K562 (cell line): ENCODE results near the gene TBX1. TPM values are rescaled to one million over a fixed set of nuclear protein-coding genes. Genes with fewer than 3 reads are reported as not detected.
A peak's percentile ranks its signal among the peaks of the same experiment; 100 is the strongest.

Experiments
- ATAC-seq: fragments of 200-7000 bp; cut with Tn5 transposase; 3 replicates; pipeline ENCODE4 v1.9.1; 2020; ENCODE audit warnings: moderate library complexity
- BruUV-seq: library from RNA; stranded (reverse); fragments of 400-500 nt; replicated peaks from 2 replicates; lab custom pipeline; 2021; lab: Mats Ljungman, UMichigan
- CTCF ChIA-PET: fragments of 300-600 bp; formaldehyde crosslinking; extraction: SDS; loops from one replicate; lab custom pipeline; 2021; ENCODE audit warnings: low intra/inter-chr PET ratio; lab: Yijun Ruan, JAX
- POLR2A ChIA-PET: fragments of 300-600, 350-650 bp; sonication (Branson Sonifier 250); formaldehyde crosslinking; extraction: SDS; loops from one replicate; lab custom pipeline; 2021; ENCODE audit warnings: antibody characterized with exemption, inconsistent platforms; lab: Yijun Ruan, JAX
- DNase-seq, 4 experiments: peaks; one replicate each; pipeline versions ENCODE4 v3.0.0 to v3.0.0-alpha.2; 2011 to 2018; ENCODE audit warnings: low spot score in 3 of 4, mixed read lengths in 3 of 4; ENCODE audit errors: extremely low read depth in 1 of 4
- FAIRE-seq: peaks from 2 replicates; lab custom pipeline; 2011; peaks lifted over from hg19 to GRCh38; lab: Jason Lieb, UNC
- H2AFZ ChIP-seq: 2 replicates; pipeline ENCODE4 v1.6.0; 2011; ENCODE audit warnings: low read depth, low read length, control low read depth, inconsistent platforms
- H3K27ac ChIP-seq: fragments of 200-600 bp; 3 replicates; pipeline ENCODE4 v1.8.0; 2011; ENCODE audit warnings: low read depth, mild to moderate bottlenecking, control low read depth, inconsistent platforms, low read length, moderate library complexity, mixed read lengths; ENCODE audit errors: extremely low read depth
- H3K27me3 ChIP-seq, 2 experiments: fragments of 300-600 bp in 1 of 2; 2 replicates in 1 of 2; 3 replicates in 1 of 2; pipeline versions ENCODE4 v1.6.0 to v1.8.0; 2011; ENCODE audit warnings: inconsistent platforms in 2 of 2, low read length in 2 of 2, mild to moderate bottlenecking in 1 of 2, mixed read lengths in 1 of 2, moderate library complexity in 1 of 2; ENCODE audit not compliant: control insufficient read depth in 2 of 2, insufficient read depth in 2 of 2
- H3K36me3 ChIP-seq: fragments of 300-600 bp; 3 replicates; pipeline ENCODE4 v1.8.0; 2011; ENCODE audit warnings: mild to moderate bottlenecking, low read length, inconsistent platforms; ENCODE audit not compliant: control insufficient read depth, insufficient read depth
- H3K4me1 ChIP-seq, 2 experiments: fragments of 200-600 bp in 1 of 2; replicated peaks in 1 of 2; 2 replicates in 1 of 2; 3 replicates in 1 of 2; pipeline versions ENCODE4 v1.5.1 to v1.8.0; 2011; ENCODE audit warnings: inconsistent platforms in 2 of 2, low read length in 2 of 2, mild to moderate bottlenecking in 1 of 2, mixed read lengths in 1 of 2, moderate library complexity in 1 of 2; ENCODE audit not compliant: control insufficient read depth in 2 of 2, insufficient read depth in 2 of 2
- H3K4me2 ChIP-seq: 2 replicates; pipeline ENCODE4 v1.6.1; 2011; ENCODE audit warnings: low read length, control low read depth, inconsistent platforms, mixed read lengths; ENCODE audit not compliant: insufficient read depth
- H3K4me3 ChIP-seq: fragments of 200-600 bp; sonication (generic), shearing (Covaris generic); 2 replicates; pipeline ENCODE4 v1.5.1; 2016; ENCODE audit warnings: control low read depth, inconsistent platforms
- H3K79me2 ChIP-seq: fragments of 200-600 bp; 3 replicates; pipeline ENCODE4 v1.8.0; 2011; ENCODE audit warnings: low read length, inconsistent platforms; ENCODE audit not compliant: control insufficient read depth, insufficient read depth
- H3K9ac ChIP-seq, 2 experiments: 2 replicates each; pipeline versions ENCODE4 v1.6.0 to v1.6.1; 2011; ENCODE audit warnings: low read depth in 2 of 2, low read length in 2 of 2, control low read depth in 1 of 2, inconsistent platforms in 1 of 2, mild to moderate bottlenecking in 1 of 2, mixed read lengths in 1 of 2; ENCODE audit not compliant: insufficient read depth in 1 of 2
- H3K9me1 ChIP-seq: one replicate; pipeline ENCODE4 v1.6.0; 2011; ENCODE audit warnings: inconsistent platforms, mild to moderate bottlenecking, low read length, moderate library complexity; ENCODE audit not compliant: control insufficient read depth, insufficient read depth
- H3K9me3 ChIP-seq: replicated peaks from 2 replicates; pipeline ENCODE4 v1.5.1; 2011; ENCODE audit warnings: low read depth, low read length, inconsistent platforms; ENCODE audit not compliant: control insufficient read depth, insufficient read depth
- H4K20me1 ChIP-seq: replicated peaks from 2 replicates; pipeline ENCODE4 v1.6.1; 2011; ENCODE audit warnings: low read length, inconsistent platforms, mixed read lengths; ENCODE audit not compliant: control insufficient read depth, insufficient read depth
- CHD2 ChIP-seq: IDR thresholded peaks from 2 replicates; pipeline ENCODE4 v1.6.1; 2011; ENCODE audit warnings: low read depth, low read length
- DIDO1 ChIP-seq: fragments of 450-650 bp; IDR thresholded peaks from 2 replicates; pipeline ENCODE4 v1.6.1; 2016; ENCODE audit warnings: low read depth, missing biosample characterization, missing genetic modification characterization
- DMBX1 ChIP-seq: fragments of 250-450 bp; sonication (Bioruptor Pico); IDR thresholded peaks from 2 replicates; pipeline ENCODE4 v1.8.0; 2022; ENCODE audit warnings: inconsistent platforms, mild to moderate bottlenecking, moderate library complexity, borderline replicate concordance
- ETV6 ChIP-seq, 3 experiments: fragments of 150-350 bp in 1 of 3; sonication (generic) in 1 of 3; formaldehyde crosslinking in 1 of 3; IDR thresholded peaks; 2 replicates each; pipeline versions ENCODE4 v1.6.1 to v1.8.0; 2014 to 2022; ENCODE audit warnings: borderline replicate concordance in 2 of 3, low read depth in 2 of 3, antibody characterized with exemption in 1 of 3, low read length in 1 of 3, mild to moderate bottlenecking in 1 of 3, missing genetic modification reagents in 1 of 3
- HDGF ChIP-seq: fragments of 450-650 bp; IDR thresholded peaks from 2 replicates; pipeline ENCODE4 v1.6.1; 2016
- HLTF ChIP-seq: fragments of 450-650 bp; IDR thresholded peaks from 2 replicates; pipeline ENCODE4 v1.6.1; 2016
- KDM2B ChIP-seq: fragments of 250-450 bp; sonication (Bioruptor Pico); IDR thresholded peaks from 2 replicates; pipeline ENCODE4 v1.8.0; 2021; ENCODE audit warnings: mild to moderate bottlenecking, moderate library complexity
- NRF1 ChIP-seq, 2 experiments: fragments of 450-650 bp; IDR thresholded peaks in 1 of 2; conservative IDR thresholded peaks in 1 of 2; 2 replicates each; pipeline ENCODE4 v1.6.1; 2014; ENCODE audit warnings: mild to moderate bottlenecking in 2 of 2
- PHF8 ChIP-seq: fragments of 200-600 bp; sonication (generic); IDR thresholded peaks from 2 replicates; pipeline ENCODE4 v1.6.1; 2012; ENCODE audit warnings: mixed run types, mild to moderate bottlenecking, inconsistent platforms, low read length, moderate library complexity, borderline replicate concordance
- PTBP1 ChIP-seq: fragments of 200-400 bp; formaldehyde crosslinking; IDR thresholded peaks from 2 replicates; pipeline ENCODE4 v1.6.1; 2017; ENCODE audit warnings: low read depth, low read length
- PURB ChIP-seq: sonication (generic); formaldehyde crosslinking; IDR thresholded peaks from 2 replicates; pipeline ENCODE4 v1.9.0; 2021; ENCODE audit warnings: low read depth, mild to moderate bottlenecking, missing genetic modification reagents
- RBM14 ChIP-seq: fragments of 200-400 bp; formaldehyde crosslinking; IDR thresholded peaks from 2 replicates; pipeline ENCODE4 v1.6.1; 2018; ENCODE audit warnings: low read depth, mild to moderate bottlenecking, low read length, moderate library complexity, borderline replicate concordance; ENCODE audit not compliant: insufficient read depth
- WGBS: fragments of 100-300 bp; shearing (Covaris generic); methylation state at CpG from one replicate; pipeline ENCODE4 v1.1.6; 2016; ENCODE audit warnings: low coverage, mixed read lengths; ENCODE audit not compliant: insufficient coverage; ENCODE audit errors: missing lambda C conversion rate; 5-methylcytosine and 5-hydroxymethylcytosine counted together
- in situ Hi-C: fragments of 300-500 bp; cut with MboI; formaldehyde crosslinking; loops from 4 replicates; pipeline ENCODE4 v1.15.0; 2018; ENCODE audit warnings: inconsistent platforms, mixed read lengths
- intact Hi-C: fragments of 100-400 bp; cut with micrococcal nuclease; formaldehyde crosslinking; loops from 2 replicates; pipeline ENCODE4 v1.14.2; 2022
- polyA plus RNA-seq, 8 experiments: library from polyadenylated mRNA; depleted of rRNA in 4 of 8; stranded (reverse) in 5 of 8; unstranded in 3 of 8; fragments of >200 nt; fragmentation: Nextera tagmentation in 2 of 8; fragmentation: Illumina TruSeq in 1 of 8; extraction: Ambion mirVana in 2 of 8; extraction: Trizol in 1 of 8; gene quantifications; 2 replicates each; pipeline versions ENCODE4 v1.2.1 to v1.2.3, GENCODE V29; 2011 to 2014; ENCODE audit warnings: inconsistent platforms in 1 of 8, missing spikeins in 1 of 8
- total RNA-seq, 7 experiments: library from RNA; depleted of rRNA in 6 of 7; stranded (reverse); fragments of >200 nt in 6 of 7; fragmentation: Illumina TruSeq in 2 of 7; extraction: Trizol in 2 of 7; gene quantifications; 2 replicates each; pipeline versions ENCODE4 v1.2.1 to v1.2.3, GENCODE V29; 2011 to 2021; ENCODE audit warnings: low replicate concordance in 1 of 7
- TF ChIP-seq, protein P1 (sequence below): fragments of 250-450 bp; sonication (Bioruptor Pico); IDR thresholded peaks from 2 replicates; pipeline ENCODE4 v1.6.1; 2021; ENCODE audit warnings: mild to moderate bottlenecking
- TF ChIP-seq, protein P2 (sequence below): sonication (generic); formaldehyde crosslinking; IDR thresholded peaks from 2 replicates; pipeline ENCODE4 v1.8.1; 2023; ENCODE audit warnings: mild to moderate bottlenecking, missing genetic modification reagents

TBX1 gene
- total and polyA plus RNA-seq, 9 of the 15 experiments (the other 6 are each of a cell fraction or from before 2014, with no cell fraction given), result 0.07 to 35.0 (median 3.9) TPM

DNA sequence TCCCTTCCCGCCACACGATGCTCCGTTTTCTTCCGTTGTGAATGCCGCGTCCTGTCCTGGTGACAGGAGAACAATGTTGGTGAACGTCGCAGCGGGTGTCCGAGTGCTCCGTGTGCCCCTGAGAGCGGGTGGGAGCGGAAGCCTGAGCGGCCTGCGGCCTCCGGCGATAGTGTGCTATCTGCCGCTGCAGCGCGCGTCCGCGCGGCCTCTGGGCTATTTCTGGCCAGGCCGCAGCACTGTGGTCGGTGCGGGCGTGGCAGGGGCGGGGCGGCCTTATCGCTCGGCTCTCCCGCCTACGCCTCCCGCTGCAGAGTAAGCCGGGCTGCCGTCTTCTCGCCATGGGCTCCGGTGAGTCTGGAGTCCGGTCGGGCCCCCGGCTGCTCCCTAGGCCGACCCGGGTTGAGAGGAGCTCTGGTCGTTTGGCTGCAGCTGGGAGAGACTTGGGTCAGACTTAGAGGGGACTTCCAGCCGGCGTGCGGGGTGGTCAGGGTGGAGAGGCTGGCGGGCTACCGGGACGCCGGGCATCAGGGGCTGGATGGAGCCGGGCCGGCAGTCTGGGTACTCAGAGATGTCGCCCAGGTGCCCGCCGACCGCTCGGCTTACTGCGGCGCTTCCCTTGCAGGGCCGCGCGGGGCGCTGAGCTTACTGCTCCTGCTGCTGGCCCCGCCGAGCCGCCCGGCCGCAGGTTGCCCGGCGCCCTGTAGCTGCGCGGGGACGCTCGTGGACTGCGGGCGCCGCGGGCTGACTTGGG lies 37.2 kb upstream of the TBX1 start, which contains the start of gene GP1BB (continued):
- no peak for TF ChIP-seq DMBX1 (CRISPR knock-in tag)
- TF ChIP-seq PURB (CRISPR knock-in tag), result no peak
- TF ChIP-seq, protein P1, sequence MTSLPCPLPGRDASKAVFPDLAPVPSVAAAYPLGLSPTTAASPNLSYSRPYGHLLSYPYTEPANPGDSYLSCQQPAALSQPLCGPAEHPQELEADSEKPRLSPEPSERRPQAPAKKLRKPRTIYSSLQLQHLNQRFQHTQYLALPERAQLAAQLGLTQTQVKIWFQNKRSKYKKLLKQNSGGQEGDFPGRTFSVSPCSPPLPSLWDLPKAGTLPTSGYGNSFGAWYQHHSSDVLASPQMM (CRISPR knock-in tag), result no peak
- no peak for TF ChIP-seq HDGF

DNA sequence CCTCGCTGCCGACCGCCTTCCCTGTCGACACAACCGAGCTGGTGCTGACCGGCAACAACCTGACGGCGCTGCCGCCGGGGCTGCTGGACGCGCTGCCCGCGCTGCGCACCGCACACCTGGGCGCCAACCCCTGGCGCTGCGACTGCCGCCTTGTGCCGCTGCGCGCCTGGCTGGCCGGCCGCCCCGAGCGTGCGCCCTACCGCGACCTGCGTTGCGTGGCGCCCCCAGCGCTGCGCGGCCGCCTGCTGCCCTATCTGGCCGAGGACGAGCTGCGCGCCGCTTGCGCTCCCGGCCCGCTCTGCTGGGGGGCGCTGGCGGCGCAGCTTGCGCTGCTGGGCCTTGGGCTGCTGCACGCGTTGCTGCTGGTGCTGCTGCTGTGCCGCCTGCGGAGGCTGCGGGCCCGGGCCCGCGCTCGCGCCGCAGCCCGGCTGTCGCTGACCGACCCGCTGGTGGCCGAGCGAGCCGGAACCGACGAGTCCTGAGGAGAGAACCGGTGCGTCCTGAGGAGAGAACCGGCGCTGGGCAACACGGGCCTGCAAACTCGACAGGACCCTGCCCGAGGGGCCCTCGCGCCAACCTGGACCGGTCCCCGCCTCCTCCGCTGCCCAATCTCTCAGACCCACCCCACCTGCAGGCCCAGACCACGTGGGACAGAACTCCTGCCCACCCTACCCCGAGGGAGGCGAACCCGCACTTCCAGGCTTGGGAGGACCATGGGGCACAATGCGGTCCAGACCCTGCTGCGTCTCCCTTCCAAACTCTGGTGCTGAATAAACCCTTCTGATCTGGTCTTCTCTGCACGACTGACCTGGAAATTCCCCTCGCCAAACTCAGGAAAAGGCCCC lies 36.4 kb upstream of the TBX1 start:
- intact Hi-C loops (loop anchor here (2.0 to 5.0 kb wide), 2 partner anchors 131 to 427 kb away; partner anchors contain the start of genes GNB1L and RTL10), in situ Hi-C loops (loop anchor here (10.0 kb wide), 1 partner anchor 391 kb away; the partner anchor contains the start of genes RANBP1 and TRMT2A)
- CTCF ChIA-PET, result interaction anchor here (0.6 to 1.2 kb wide), 5 partner anchors 15 to 224 kb away, joined by 3 to 5 read pairs (median 4); no protein-coding TSS in a partner anchor
- Histone ChIP-seq H3K79me2 (peaks cover 38% of the 10 kb centered on the region; the same call in 2 of the 3 replicates), H3K4me3 (peak overlapping the region; percentile 55), H3K9me1 (peaks cover 29% of the 10 kb centered on the region), H3K4me1 (peaks cover 45 to 90% of the 10 kb centered on the region in 2 experiments), H3K9me3 (0 out of 2 replicates have a peak, but pooled peaks cover 2% of the 10 kb centered on the region), H3K4me2 (peak overlapping the region; percentile 80), H3K36me3 (peaks cover 40% of the 10 kb centered on the region), H2AFZ (peak overlapping the region; percentile 79; the same call in 1 of the 2 replicates), H3K9ac (peak overlapping the region; percentile 70 to 98), H3K27me3 (no peaks in the 10 kb centered on the region; a peak in 1 of 5 replicates), H3K27ac (peak overlapping the region; percentile 88), H4K20me1 (peaks cover 40% of the 10 kb centered on the region)
- BruUV-seq, result no TSS peak
- POLR2A ChIA-PET, result interaction anchor here (0.6 to 2.8 kb wide), 51 partner anchors 9 to 724 kb away, joined by 3 to 20 read pairs (median 4); partner anchors contain the start of genes COMT, GNB1L, RTL10 and TRMT2A
- FAIRE-seq (no peak), ATAC-seq (peak; percentile 70), DNase-seq (peak; percentile 94 to 97 (median 94))
- 29% methylated on average over 89 of the region's 89 CpGs for WGBS
- peak; percentile 86 to 92; a peak in 2 of 4 replicates for TF ChIP-seq NRF1 (conservative IDR thresholded peaks at IDR 0.05 in 1 of 2, IDR thresholded peaks at IDR 0.05 in 1 of 2)
- TF ChIP-seq DIDO1 (tag), result 0 out of 2 replicates have a peak, but pooled peaks have one; percentile 33
- TF ChIP-seq ETV6 (IDR thresholded peaks at IDR 0.05; ENCODE audit: borderline replicate concordance in 1 of 2, low read depth in 2 of 2, low read length in 1 of 2), result peak in 1 of 2 experiments; percentile 35; a peak in 1 of 4 replicates
- TF ChIP-seq ETV6 (CRISPR knock-in tag; IDR thresholded peaks at IDR 0.05; ENCODE audit: borderline replicate concordance), result no peak
- TF ChIP-seq HLTF, result peak; percentile 31; the same call in 1 of the 2 replicates
- 0 out of 2 replicates have a peak, but pooled peaks have one; percentile 11 for TF ChIP-seq CHD2
- TF ChIP-seq RBM14, result no peak
- TF ChIP-seq, protein P2, sequence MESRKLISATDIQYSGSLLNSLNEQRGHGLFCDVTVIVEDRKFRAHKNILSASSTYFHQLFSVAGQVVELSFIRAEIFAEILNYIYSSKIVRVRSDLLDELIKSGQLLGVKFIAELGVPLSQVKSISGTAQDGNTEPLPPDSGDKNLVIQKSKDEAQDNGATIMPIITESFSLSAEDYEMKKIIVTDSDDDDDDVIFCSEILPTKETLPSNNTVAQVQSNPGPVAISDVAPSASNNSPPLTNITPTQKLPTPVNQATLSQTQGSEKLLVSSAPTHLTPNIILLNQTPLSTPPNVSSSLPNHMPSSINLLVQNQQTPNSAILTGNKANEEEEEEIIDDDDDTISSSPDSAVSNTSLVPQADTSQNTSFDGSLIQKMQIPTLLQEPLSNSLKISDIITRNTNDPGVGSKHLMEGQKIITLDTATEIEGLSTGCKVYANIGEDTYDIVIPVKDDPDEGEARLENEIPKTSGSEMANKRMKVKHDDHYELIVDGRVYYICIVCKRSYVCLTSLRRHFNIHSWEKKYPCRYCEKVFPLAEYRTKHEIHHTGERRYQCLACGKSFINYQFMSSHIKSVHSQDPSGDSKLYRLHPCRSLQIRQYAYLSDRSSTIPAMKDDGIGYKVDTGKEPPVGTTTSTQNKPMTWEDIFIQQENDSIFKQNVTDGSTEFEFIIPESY (CRISPR knock-in tag), result no peak
- TF ChIP-seq PTBP1, result peak; percentile 36
- peak; percentile 9; the same call in 1 of the 2 replicates for TF ChIP-seq KDM2B (CRISPR knock-in tag)
- peak; percentile 43; the same call in 1 of the 2 replicates for TF ChIP-seq PHF8
